Left lung (tissue), 10 donors: ENCODE results near the gene CLCN1. TPM values are rescaled to one million over a fixed set of nuclear protein-coding genes. Genes with fewer than 3 reads are reported as not detected.

Source experiments
- ATAC-seq: fragments of 200-7000 bp; cut with Tn5 transposase; one replicate; pipeline ENCODE4 v1.9.1; 2020; ENCODE audit warnings: moderate library complexity
- DNase-seq, 4 donors: peaks; one replicate each; pipeline ENCODE4 v3.0.0-alpha.2; 2013 to 2020
- H3K27ac ChIP-seq, 2 donors: fragments of 200-600 bp; sonication (generic) in 1 of 2; one replicate each; pipeline versions ENCODE4 v1.5.0 to v1.8.0; 2020 to 2021
- H3K27me3 ChIP-seq, 2 donors: fragments of 200-600 bp; sonication (generic) in 1 of 2; one replicate each; pipeline versions ENCODE4 v1.5.0 to v1.8.0; 2020 to 2021
- H3K36me3 ChIP-seq, 2 donors: fragments of 200-600 bp; sonication (generic) in 1 of 2; one replicate each; pipeline versions ENCODE4 v1.5.0 to v1.8.0; 2020 to 2021
- H3K4me1 ChIP-seq, 2 donors: fragments of 200-600 bp; one replicate each; pipeline ENCODE4 v1.8.0; 2021
- H3K4me3 ChIP-seq, 2 donors: fragments of 200-600 bp; sonication (generic) in 1 of 2; one replicate each; pipeline versions ENCODE4 v1.5.0 to v1.8.0; 2020 to 2021; ENCODE audit warnings: mild to moderate bottlenecking in 1 of 2
- H3K9me3 ChIP-seq, 2 donors: fragments of 200-600 bp; sonication (generic) in 1 of 2; one replicate each; pipeline versions ENCODE4 v1.5.0 to v1.8.0; 2020 to 2021
- intact Hi-C, 2 donors: fragments of 100-400 bp; cut with DNase I; formaldehyde crosslinking; loops; one replicate each; pipeline versions ENCODE4 v1.11.2 to v1.14.2; 2022
- polyA plus RNA-seq, 6 donors: library from polyadenylated mRNA; unstranded; fragments of 120-200 nt; gene quantifications; one replicate each; pipeline ENCODE4 v1.2.1, GENCODE V29; 2013; ENCODE audit not compliant: insufficient read length in 6 of 6
- total RNA-seq, 2 donors: library from RNA; stranded (reverse); fragmentation: NEBNext Ultra II Directional; extraction: Animal tissue kit (Norgen Biotek cat#: 25700); gene quantifications; one replicate each; pipeline ENCODE4 v1.2.1, GENCODE V29; 2021
- TF ChIP-seq, protein P1 (sequence below), 2 donors: fragments of 200-600 bp; sonication (generic) in 1 of 2; IDR thresholded peaks; one replicate each; pipeline versions ENCODE4 v1.5.0 to v1.8.0; 2021; ENCODE audit warnings: antibody characterized with exemption in 2 of 2
- donor health status: DM: no; HTN: yes; CAD: no.
- donor health status: DM: no; HTN: no; CAD: no.

CLCN1 gene
- total and polyA plus RNA-seq, 8 donors, result 0.08 to 0.09 (median 0.08) TPM; not detected in 5

DNA sequence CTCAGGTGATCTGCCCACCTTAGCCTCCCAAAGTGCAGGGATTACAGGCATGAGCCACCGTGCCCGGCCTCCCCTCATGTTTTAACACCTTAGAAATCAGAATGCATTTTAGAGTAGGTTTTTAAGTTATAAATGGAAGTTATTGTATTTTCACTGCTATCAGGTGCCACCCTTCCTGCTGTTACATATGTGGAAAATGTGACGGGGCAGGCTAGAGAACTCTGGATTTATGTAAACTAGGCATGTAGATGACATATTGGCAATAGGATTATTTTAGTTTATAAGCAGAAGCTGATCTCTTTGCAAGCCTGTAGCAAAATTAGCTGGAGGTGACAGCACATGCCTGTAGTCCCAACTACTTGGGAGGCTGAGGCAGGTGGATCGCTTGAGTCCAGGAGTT lies 25.6 kb upstream of the CLCN1 start:
- no peaks in the 10 kb centered on the region for H3K27me3 ChIP-seq
- no peak for ATAC-seq
- no peak for DNase-seq
- intact Hi-C loops, result no loop called here
- peaks cover 23 to 30% of the 10 kb centered on the region in 2 donors for H3K4me1 ChIP-seq
- no peak overlapping the region for H3K4me3 ChIP-seq
- no peaks in the 10 kb centered on the region for H3K9me3 ChIP-seq
- peaks cover 10 to 37% of the 10 kb centered on the region in 2 donors for H3K36me3 ChIP-seq
- TF ChIP-seq, protein P1, sequence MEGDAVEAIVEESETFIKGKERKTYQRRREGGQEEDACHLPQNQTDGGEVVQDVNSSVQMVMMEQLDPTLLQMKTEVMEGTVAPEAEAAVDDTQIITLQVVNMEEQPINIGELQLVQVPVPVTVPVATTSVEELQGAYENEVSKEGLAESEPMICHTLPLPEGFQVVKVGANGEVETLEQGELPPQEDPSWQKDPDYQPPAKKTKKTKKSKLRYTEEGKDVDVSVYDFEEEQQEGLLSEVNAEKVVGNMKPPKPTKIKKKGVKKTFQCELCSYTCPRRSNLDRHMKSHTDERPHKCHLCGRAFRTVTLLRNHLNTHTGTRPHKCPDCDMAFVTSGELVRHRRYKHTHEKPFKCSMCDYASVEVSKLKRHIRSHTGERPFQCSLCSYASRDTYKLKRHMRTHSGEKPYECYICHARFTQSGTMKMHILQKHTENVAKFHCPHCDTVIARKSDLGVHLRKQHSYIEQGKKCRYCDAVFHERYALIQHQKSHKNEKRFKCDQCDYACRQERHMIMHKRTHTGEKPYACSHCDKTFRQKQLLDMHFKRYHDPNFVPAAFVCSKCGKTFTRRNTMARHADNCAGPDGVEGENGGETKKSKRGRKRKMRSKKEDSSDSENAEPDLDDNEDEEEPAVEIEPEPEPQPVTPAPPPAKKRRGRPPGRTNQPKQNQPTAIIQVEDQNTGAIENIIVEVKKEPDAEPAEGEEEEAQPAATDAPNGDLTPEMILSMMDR (IDR thresholded peaks at IDR 0.05), result no peak
- no peak overlapping the region for H3K27ac ChIP-seq

DNA sequence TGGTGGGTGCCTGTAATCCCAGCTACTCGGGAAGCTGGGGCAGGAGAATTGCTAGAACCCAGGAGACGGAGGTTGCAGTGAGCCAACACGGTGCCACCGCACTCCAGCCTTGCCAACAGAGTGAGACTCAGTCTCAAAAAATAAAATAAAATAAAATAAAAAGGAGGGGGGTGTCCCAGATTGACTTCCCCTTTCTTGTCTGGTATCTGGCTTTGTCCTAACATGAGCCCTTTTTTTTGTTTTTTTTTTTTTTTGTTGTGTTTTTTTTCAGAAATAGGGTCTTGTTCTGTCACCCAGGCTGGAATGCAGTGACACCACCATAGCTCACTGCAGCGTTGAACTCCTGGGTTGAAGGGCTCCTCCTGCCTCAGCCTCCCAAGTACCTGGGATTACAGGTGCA lies 23.0 kb upstream of the CLCN1 start:
- intact Hi-C loops, result no loop called here
- peaks cover 14 to 47% of the 10 kb centered on the region in 2 donors for H3K4me1 ChIP-seq
- H3K4me3 ChIP-seq, result no peak overlapping the region
- no peak overlapping the region for H3K27ac ChIP-seq
- no peaks in the 10 kb centered on the region for H3K27me3 ChIP-seq
- H3K9me3 ChIP-seq, result no peaks in the 10 kb centered on the region
- ATAC-seq, result no peak
- TF ChIP-seq, protein P1 (IDR thresholded peaks at IDR 0.05), result no peak
- H3K36me3 ChIP-seq, result peaks cover 10 to 61% of the 10 kb centered on the region in 2 donors
- no peak for DNase-seq

DNA sequence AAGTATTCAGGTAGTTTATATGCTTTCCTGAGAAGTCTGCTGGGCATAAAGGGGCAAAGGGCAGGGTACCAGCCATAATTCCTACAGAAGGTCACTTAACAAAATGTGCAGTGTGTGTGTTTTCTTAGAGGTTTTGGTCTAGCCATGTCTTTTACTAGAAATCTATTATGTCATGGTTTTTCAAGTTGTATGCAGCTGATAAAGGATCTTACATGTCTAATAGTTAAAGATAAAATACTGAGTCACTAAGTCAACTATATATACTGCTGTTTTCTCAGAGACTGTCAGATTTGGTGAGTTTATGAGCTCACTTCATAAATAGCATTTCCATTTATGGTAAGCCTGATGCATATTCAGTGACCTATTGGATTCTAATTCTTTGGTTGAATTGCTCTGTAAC lies 20.0 kb upstream of the CLCN1 start:
- no peak for ATAC-seq
- H3K36me3 ChIP-seq, result peaks cover 10 to 89% of the 10 kb centered on the region in 2 donors
- intact Hi-C loops, result no loop called here

DNA sequence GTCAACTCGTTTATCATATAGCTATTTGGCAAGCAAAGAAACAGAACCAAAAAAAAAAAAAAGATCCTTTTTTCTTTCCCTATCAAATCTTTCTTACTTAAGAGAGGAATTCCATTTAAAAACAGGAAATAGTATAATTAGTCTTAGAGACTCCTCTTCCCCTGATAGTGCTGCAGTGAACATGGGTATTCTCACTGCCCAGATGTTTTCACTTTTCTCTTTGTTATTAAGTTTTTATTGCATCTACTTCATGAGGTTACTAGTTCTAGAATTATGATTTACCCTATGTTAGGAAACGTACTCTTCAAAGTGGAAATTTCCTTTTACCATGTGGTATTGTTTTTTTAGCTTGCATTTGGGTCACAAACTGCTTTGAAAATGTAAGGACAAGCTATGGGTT lies 19.2 kb upstream of the CLCN1 start:
- intact Hi-C loops, result no loop called here
- no peak overlapping the region for H3K4me3 ChIP-seq
- H3K9me3 ChIP-seq, result no peaks in the 10 kb centered on the region
- no peak overlapping the region for H3K27ac ChIP-seq
- H3K36me3 ChIP-seq, result peaks cover 10 to 94% of the 10 kb centered on the region in 2 donors
- TF ChIP-seq, protein P1 (IDR thresholded peaks at IDR 0.05), result no peak
- no peaks in the 10 kb centered on the region for H3K27me3 ChIP-seq
- DNase-seq (no peak), ATAC-seq (no peak)
- peaks cover 0 to 46% of the 10 kb centered on the region in 2 donors for H3K4me1 ChIP-seq

More for the DNA sequence above, 20.0 kb upstream of the CLCN1 start:
- TF ChIP-seq, protein P1 (IDR thresholded peaks at IDR 0.05), result no peak
- Histone ChIP-seq H3K9me3 (no peaks in the 10 kb centered on the region), H3K27me3 (no peaks in the 10 kb centered on the region), H3K4me3 (no peak overlapping the region), H3K27ac (no peak overlapping the region), H3K4me1 (peaks cover 0 to 45% of the 10 kb centered on the region in 2 donors)
- no peak for DNase-seq

DNA sequence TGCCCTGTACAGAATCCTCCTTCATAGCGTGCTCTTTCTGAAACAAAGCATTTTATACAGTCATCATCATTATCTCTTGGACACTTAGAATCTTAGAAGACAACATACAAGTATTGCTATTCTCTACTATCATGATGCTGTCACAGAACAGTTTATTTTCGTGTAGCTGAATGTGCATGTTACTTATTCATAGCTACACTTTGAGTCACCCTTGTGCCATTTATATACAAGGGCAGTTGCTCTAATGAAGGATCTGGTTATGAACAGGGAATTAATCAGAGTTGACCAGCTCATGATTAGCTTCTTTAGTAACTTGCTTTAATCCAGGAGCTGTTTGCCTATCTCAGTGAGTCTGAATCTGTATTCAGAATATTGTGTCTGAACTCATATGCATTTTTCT lies 16.6 kb upstream of the CLCN1 start:
- no peaks in the 10 kb centered on the region for H3K9me3 ChIP-seq
- DNase-seq, result no peak
- no peak overlapping the region for H3K27ac ChIP-seq
- TF ChIP-seq, protein P1 (IDR thresholded peaks at IDR 0.05), result no peak
- no peaks in the 10 kb centered on the region for H3K27me3 ChIP-seq
- H3K4me3 ChIP-seq, result no peak overlapping the region
- H3K36me3 ChIP-seq, result peaks cover 3 to 94% of the 10 kb centered on the region in 2 donors
- peaks cover 0 to 57% of the 10 kb centered on the region in 2 donors for H3K4me1 ChIP-seq
- no peak for ATAC-seq
- intact Hi-C loops, result no loop called here
